Dendritic cell treated with granulocyte-macrophage colony-stimulating factor and Interleukin-4, amounts not matched to agents 40 ng/mL and 50 ng/mL, for 4 days (primary cell): ENCODE data around the gene GAS2L2.

ENCODE experiments used
- H3K27ac Mint-ChIP-seq: one replicate; pipeline ENCODE4 v1.8.0; 2022; ENCODE audit warnings: mild to moderate bottlenecking, mixed read lengths
- H3K27me3 Mint-ChIP-seq: one replicate; pipeline ENCODE4 v1.8.0; 2022; ENCODE audit warnings: mild to moderate bottlenecking, mixed read lengths
- H3K36me3 Mint-ChIP-seq: one replicate; pipeline ENCODE4 v1.8.0; 2022; ENCODE audit warnings: low read depth, mixed read lengths
- H3K4me1 Mint-ChIP-seq: one replicate; pipeline ENCODE4 v1.8.0; 2022; ENCODE audit warnings: low read depth, mixed read lengths
- H3K4me3 Mint-ChIP-seq: one replicate; pipeline ENCODE4 v1.8.0; 2022; ENCODE audit warnings: mild to moderate bottlenecking, moderate library complexity, mixed read lengths
- H3K9me3 Mint-ChIP-seq: one replicate; pipeline ENCODE4 v1.8.0; 2022; ENCODE audit warnings: mixed read lengths
- intact Hi-C: fragments of 100-400 bp; cut with micrococcal nuclease; formaldehyde crosslinking; loops from one replicate; pipeline ENCODE4 v1.15.0; 2022

Gene GAS2L2

DNA sequence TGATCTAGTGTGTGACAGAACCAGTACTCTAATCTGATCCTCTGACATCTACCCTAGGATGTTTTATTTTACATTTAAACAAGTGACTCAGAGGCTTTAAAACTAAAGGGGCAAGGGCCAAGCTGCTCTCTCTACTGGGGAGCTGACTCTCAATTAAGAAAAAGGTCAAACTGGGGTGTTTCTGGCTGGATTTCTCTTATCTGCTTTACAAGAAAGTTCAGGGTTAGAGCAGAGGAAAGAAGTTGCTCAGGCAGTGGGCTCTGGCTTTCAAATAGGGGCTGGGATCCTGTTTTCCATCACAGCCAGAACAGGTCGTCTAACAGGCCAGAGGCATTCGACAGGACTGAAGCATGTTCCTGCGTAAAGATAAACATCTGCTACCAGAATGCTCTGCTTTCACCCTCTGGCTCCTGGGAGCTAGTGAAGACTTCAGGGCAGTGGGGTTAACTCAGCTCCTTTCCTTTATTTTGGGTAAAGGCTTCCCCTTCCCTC lies 33.9 kb upstream of the GAS2L2 start:
- Mint-ChIP-seq H3K27me3 (peaks cover 29% of the 10 kb centered on the region), H3K9me3 (no peaks in the 10 kb centered on the region), H3K4me1 (peaks cover 6% of the 10 kb centered on the region), H3K36me3 (no peaks in the 10 kb centered on the region), H3K4me3 (no peak overlapping the region), H3K27ac (no peak overlapping the region)
- intact Hi-C loops = no loop called here

DNA sequence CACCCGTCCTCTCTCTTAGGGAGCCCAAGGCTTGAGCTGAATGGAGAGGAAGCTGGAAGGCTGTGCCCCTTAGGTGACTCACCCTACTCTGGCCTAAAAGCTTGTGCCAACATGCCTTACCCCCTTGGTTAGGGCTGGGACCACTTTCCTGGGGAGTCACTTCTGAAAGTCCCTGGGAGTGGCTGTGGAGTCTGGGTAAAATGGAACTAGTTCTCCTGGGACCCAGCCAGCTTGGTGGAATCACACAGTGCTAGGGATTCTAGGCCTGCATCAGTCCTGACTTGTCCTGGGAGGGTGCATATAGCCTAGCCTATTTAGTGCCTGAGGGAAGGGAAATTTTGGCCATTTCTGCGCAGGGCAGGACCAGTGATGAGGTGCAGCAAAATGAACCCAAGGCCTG lies 31.9 kb upstream of the GAS2L2 start:
- no peak overlapping the region for H3K27ac Mint-ChIP-seq
- peaks cover 33% of the 10 kb centered on the region for H3K27me3 Mint-ChIP-seq
- intact Hi-C loops = no loop called here
- H3K9me3 Mint-ChIP-seq = no peaks in the 10 kb centered on the region
- no peaks in the 10 kb centered on the region for H3K36me3 Mint-ChIP-seq
- H3K4me1 Mint-ChIP-seq = peaks cover 6% of the 10 kb centered on the region
- H3K4me3 Mint-ChIP-seq = no peak overlapping the region

DNA sequence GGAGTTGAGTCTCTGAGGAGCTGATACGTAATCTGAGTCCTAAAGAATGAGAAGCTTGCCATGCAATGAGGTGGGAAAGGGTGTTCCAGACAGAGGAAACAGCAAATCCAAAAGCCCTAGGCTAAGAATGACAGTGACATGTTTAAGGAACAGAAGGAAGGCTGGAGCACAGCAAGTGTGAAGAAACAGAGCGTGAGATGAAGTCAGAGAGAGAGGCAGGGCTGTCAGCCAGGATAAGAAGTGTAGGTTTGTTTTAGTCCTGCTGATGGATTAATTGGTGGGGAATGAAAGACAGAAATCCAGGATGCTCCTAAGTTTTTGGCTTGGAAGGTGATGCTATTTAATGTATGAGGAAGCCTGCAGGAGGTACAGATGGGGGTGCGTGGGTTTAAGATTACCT lies 27.9 kb upstream of the GAS2L2 start:
- peaks cover 24% of the 10 kb centered on the region for H3K27me3 Mint-ChIP-seq
- H3K4me1 Mint-ChIP-seq = peaks cover 19% of the 10 kb centered on the region
- H3K9me3 Mint-ChIP-seq = no peaks in the 10 kb centered on the region
- no peak overlapping the region for H3K4me3 Mint-ChIP-seq
- H3K27ac Mint-ChIP-seq = no peak overlapping the region
- H3K36me3 Mint-ChIP-seq = no peaks in the 10 kb centered on the region
- intact Hi-C loops = no loop called here

DNA sequence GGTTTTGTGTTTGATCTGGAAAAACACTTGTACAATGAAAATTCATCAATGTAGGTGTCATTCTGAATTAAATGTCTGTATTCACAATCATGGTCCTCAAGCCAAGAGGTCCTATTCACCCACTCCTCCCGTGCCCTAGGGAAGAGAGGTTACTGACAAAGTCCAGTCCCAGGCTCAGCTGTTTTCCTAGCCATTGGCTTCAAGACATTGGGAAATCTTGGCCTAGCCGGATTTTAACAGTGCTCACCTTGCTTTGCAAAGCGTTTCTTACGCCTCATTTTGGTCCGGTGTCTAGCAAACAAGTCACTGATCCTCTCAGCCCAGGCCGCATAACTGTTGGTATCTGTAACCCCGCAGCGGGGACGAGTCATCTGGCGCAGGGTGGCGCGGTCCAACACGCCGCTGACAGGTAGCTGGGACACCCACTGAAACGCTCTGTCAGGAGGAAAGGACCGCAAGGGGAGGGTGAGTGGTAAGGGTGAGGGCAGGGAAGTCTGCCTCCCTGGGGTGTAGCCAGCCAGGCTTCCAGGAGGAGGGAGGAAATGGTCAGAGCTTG lies 25.7 kb upstream of the GAS2L2 start:
- Mint-ChIP-seq H3K9me3 (no peaks in the 10 kb centered on the region), H3K36me3 (no peaks in the 10 kb centered on the region), H3K27me3 (peaks cover 36% of the 10 kb centered on the region), H3K27ac (no peak overlapping the region), H3K4me1 (peaks cover 24% of the 10 kb centered on the region), H3K4me3 (no peak overlapping the region)
- intact Hi-C loops = no loop called here

DNA sequence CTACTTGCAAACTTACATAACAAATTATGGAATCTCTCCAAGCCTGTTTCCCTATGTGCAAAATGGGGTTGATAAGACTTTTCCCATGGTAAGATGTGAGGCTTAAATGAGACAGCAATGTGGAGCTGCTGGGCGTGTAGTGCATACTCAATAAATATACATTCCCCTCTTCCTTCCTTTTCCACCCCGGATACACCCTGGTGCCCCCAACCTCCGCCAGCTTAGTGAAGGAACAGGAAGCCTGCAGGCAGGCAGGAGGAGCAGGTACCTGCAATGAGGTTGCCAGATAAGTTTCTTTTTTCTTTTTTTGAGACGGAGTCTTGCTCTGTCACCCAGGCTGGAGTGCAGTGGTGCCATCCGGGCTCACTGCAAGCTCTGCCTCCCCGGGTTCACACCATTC lies 22.5 kb upstream of the GAS2L2 start:
- Mint-ChIP-seq H3K27ac (no peak overlapping the region), H3K27me3 (peaks cover 38% of the 10 kb centered on the region), H3K9me3 (no peaks in the 10 kb centered on the region), H3K4me1 (peaks cover 24% of the 10 kb centered on the region), H3K36me3 (no peaks in the 10 kb centered on the region), H3K4me3 (no peak overlapping the region)
- intact Hi-C loops = no loop called here

DNA sequence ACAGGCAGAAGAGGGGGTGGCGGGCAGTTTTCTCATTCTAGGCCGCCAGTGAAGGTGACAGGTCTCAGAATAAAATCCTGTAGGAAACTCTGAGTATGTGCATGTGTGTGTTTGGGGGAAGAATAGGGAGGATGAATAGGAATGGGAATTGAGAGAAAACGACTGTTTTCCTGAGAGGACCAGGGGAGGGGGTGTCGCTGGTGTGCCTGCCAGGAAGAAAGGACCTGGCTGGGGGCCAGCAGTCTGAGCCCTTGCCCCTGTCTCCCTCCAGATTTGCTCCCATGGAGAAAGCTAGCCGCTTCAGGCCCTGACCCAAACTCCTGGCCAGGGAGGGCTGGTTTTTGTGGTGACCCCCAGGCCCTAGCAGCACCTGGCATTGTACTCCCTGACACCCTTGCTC lies 22.0 kb upstream of the GAS2L2 start:
- intact Hi-C loops = no loop called here
- no peak overlapping the region for H3K4me3 Mint-ChIP-seq
- peaks cover 36% of the 10 kb centered on the region for H3K27me3 Mint-ChIP-seq
- H3K4me1 Mint-ChIP-seq = peaks cover 24% of the 10 kb centered on the region
- no peak overlapping the region for H3K27ac Mint-ChIP-seq
- H3K36me3 Mint-ChIP-seq = no peaks in the 10 kb centered on the region
- no peaks in the 10 kb centered on the region for H3K9me3 Mint-ChIP-seq

DNA sequence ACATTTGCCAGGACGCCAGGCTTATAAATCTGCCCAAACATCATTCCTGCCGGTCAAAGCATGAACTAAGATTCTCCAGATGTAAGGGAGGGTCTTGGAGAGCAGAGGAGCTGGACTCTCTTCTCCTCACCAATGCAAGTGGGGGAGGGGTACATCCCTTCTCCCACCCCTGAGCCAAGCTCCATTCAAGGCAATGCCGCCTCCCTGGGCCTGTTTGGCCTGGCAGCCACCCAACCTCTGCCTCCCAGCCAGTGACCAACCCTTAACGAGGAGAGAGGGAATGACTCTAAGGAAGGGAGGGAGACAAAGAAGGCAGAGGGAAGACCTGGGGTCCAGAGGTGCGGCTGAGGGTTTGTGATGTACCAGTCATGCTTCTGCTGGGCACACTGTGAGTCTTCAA lies 21.5 kb upstream of the GAS2L2 start:
- no peaks in the 10 kb centered on the region for H3K9me3 Mint-ChIP-seq
- no peaks in the 10 kb centered on the region for H3K36me3 Mint-ChIP-seq
- no peak overlapping the region for H3K4me3 Mint-ChIP-seq
- H3K27ac Mint-ChIP-seq = no peak overlapping the region
- intact Hi-C loops = no loop called here
- peaks cover 36% of the 10 kb centered on the region for H3K27me3 Mint-ChIP-seq
- peaks cover 24% of the 10 kb centered on the region for H3K4me1 Mint-ChIP-seq

DNA sequence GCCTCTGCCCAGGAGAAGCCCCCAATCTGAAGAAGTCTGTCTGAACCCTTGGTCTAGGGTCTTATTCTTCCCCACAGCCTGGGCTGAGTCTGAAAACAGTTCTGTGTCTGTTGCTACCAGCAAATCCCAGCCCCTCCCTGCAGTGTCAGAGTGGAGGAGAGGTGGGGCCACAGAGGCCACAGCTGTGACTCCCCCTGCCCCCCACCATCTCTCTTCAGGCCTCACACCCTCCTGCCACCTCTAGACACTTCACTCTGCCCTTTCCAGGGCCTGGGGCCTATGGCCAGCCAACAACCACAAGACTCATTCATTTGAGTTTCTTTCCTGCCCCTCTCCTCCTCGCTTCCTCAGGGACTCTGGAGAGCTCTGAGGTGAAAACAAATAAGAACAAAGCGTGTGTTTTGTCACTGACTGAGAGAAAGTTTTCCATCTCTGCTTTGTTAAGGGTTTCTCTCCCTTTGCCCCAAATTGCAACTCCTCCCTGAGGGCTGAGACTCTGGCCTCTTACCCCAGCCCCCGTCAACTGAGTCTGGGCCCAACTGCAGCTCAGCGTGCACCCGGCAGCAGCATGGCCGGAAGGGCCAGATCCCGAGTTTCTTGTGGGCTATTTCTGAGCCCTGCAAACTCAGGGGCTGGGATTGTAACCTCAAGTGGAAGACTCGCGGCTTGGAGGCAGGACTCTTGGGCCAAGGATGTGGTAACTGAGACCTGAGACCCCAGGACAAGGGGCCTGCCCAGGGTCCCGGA lies 20.8 kb upstream of the GAS2L2 start:
- Mint-ChIP-seq H3K9me3 (no peaks in the 10 kb centered on the region), H3K27ac (no peak overlapping the region), H3K36me3 (no peaks in the 10 kb centered on the region), H3K27me3 (peaks cover 35% of the 10 kb centered on the region), H3K4me1 (peaks cover 24% of the 10 kb centered on the region), H3K4me3 (no peak overlapping the region)
- intact Hi-C loops = no loop called here

DNA sequence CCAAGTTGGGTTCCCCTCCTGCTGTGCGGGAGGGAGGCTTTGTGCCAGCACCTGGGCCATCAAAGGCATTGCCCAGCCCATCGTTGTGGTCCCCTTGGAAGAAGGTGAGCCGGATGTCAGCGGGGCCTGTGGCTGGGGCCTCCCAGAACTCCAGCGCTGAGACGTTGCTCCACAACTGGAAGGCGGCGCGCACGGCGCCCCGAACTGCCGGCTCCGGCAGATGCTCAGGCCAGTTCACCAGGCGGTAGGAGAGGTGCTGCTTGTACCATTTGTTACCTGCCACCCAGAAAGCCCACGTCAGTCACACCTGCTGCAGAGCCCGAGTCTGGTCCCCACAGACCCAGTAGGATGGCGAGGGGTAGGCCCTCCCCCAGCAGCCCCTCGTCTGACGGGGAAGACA lies 20.1 kb upstream of the GAS2L2 start:
- Mint-ChIP-seq H3K4me3 (no peak overlapping the region), H3K27ac (no peak overlapping the region), H3K36me3 (no peaks in the 10 kb centered on the region), H3K9me3 (no peaks in the 10 kb centered on the region), H3K27me3 (peaks cover 32% of the 10 kb centered on the region), H3K4me1 (peaks cover 22% of the 10 kb centered on the region)
- intact Hi-C loops = no loop called here

DNA sequence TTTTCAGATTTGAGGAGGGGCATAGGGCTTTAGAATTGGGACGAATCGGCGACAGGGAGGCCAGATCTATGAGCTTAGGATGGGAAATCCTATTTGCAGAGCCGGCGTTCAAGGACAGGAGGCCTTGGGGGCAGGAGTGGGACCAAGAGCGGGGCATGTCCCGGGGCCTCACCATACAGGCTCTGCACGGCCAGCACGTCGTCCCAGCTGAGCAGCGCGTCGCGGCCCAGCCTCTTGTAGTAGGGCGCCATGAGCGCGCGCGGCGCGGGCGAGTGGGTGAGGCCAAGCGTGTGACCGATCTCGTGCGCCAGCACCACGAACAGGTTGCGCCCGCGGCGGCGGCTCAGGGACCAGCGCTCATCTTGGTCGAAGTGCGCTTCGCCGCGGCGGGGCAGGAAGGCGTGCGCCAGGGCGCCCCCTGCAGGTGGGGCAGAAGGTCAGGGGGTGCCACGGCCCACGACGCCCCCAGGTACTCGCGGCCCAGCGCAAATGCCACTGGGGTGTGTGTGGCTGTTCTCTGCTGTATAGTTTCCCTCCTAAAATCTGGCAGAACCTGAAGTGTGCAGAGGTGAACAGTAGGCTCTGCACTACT lies 17.0 kb upstream of the GAS2L2 start:
- Mint-ChIP-seq H3K9me3 (no peaks in the 10 kb centered on the region), H3K27ac (no peak overlapping the region), H3K4me3 (no peak overlapping the region), H3K27me3 (peaks cover 45% of the 10 kb centered on the region), H3K4me1 (peaks cover under 1% of the 10 kb centered on the region), H3K36me3 (no peaks in the 10 kb centered on the region)
- intact Hi-C loops = no loop called here

DNA sequence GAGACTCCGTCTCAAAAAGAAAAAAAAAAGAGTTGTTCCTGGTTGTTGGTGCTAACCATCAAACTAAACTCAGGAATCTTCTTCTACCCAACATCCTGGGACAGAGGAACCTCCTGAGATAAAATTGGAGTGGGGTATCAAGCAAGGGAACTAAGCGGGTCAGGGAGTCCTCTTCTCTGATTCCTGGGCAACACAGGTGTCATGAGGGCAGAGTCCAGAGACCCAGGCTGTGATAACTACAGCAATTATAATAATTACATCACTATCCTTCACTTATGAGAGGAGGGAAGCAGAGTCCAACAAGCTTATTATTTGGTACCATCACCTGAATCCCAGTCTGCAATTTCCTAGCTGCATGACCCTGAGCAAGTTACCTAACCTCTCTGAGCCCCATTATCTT lies 15.8 kb upstream of the GAS2L2 start:
- no peak overlapping the region for H3K4me3 Mint-ChIP-seq
- H3K4me1 Mint-ChIP-seq = peaks cover 11% of the 10 kb centered on the region
- H3K27ac Mint-ChIP-seq = no peak overlapping the region
- intact Hi-C loops = no loop called here
- no peaks in the 10 kb centered on the region for H3K36me3 Mint-ChIP-seq
- H3K27me3 Mint-ChIP-seq = peaks cover 47% of the 10 kb centered on the region
- no peaks in the 10 kb centered on the region for H3K9me3 Mint-ChIP-seq

DNA sequence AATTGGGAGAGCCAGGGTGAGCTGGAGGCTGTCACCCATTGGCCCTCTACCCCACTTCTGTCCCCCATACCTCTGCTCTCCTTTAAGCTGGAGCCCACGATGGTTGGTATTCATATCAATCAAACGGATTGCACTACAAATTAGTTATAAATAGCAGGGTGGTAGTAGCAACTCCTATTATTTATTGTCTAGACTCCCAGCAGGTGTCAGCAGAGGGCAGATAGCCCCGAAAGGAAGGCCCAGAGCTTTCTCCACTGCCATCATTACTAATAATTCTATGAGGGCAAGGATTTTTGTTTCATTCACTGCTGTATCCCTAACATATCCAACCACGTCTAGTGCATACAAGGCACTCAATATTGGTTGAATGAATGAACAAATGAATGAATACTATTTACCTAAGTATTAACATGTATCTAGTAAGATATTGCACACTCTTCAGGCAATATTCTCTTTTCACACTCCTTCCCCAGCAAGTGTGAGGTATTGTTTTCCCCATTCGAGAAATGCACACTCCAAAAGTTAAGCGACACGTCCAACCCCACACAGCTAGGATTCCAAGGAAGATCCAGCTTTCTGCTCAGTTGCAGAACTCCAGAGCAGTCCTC lies 14.0 kb upstream of the GAS2L2 start:
- Mint-ChIP-seq H3K36me3 (no peaks in the 10 kb centered on the region), H3K4me1 (peaks cover 13% of the 10 kb centered on the region), H3K27me3 (peaks cover 42% of the 10 kb centered on the region), H3K27ac (no peak overlapping the region), H3K9me3 (no peaks in the 10 kb centered on the region), H3K4me3 (no peak overlapping the region)
- intact Hi-C loops = no loop called here

DNA sequence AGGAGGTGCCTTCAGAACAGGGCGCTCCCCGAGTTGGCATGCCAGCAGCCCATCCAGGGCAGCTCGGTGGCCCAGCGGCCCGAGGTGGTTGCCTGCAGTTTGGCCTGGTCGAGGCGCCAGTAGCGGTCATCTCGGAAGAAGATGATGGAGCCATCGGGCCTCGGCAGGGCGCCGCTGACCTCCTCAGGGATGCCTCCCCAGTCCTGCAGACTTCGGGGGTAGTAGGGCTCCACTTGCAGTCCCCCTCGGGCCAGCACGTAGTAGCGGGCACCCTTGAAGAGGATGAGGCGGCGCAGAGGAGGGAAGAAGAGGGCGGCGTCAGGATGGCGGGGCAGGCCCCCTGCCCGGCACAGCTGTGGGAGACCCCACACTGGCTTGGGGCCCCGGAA lies 13.4 kb upstream of the GAS2L2 start:
- no peak overlapping the region for H3K4me3 Mint-ChIP-seq
- H3K27ac Mint-ChIP-seq = no peak overlapping the region
- no peaks in the 10 kb centered on the region for H3K9me3 Mint-ChIP-seq

DNA sequence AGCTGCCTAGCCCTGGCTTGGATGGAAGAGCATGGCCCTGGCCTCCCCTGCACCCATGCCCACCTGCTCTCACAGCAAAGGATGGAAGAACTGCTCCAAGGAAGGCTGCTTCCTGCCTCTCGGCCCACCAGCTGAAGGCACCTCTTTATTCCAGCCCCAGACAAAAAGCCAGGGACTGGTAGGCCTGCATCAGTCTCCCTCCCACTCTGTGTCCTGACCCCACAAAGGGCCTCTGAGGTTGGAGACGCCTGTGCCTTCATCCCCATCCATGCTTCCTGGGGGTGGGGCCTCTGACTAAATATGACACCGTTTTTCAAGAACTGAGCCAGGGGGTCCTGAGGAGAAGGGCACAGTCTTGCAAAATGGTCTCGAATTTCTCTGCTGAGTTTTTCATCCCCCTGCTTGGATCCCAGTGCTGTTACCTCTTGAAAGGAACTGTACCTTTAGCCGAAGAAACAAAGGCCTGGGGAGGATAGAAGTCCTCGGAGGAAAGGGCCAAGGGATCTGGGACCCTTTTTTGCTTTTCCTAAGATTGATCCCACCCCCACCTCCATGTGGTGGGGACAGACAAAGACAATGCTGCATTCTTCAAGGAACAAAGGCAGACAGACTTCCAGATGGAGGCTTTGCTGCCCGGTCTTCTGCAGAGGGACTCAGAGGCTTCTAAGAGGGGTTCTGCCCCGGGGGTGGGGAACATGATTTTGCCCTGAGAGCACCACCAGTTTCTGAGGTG lies 12.9 kb upstream of the GAS2L2 start:
- no peak overlapping the region for H3K27ac Mint-ChIP-seq
- no peaks in the 10 kb centered on the region for H3K36me3 Mint-ChIP-seq
- H3K4me3 Mint-ChIP-seq = no peak overlapping the region
- H3K4me1 Mint-ChIP-seq = peaks cover 13% of the 10 kb centered on the region
- H3K27me3 Mint-ChIP-seq = peaks cover 42% of the 10 kb centered on the region
- H3K9me3 Mint-ChIP-seq = no peaks in the 10 kb centered on the region
- intact Hi-C loops = no loop called here

More for the DNA sequence above, 13.4 kb upstream of the GAS2L2 start:
- peaks cover 13% of the 10 kb centered on the region for H3K4me1 Mint-ChIP-seq
- intact Hi-C loops = no loop called here
- peaks cover 42% of the 10 kb centered on the region for H3K27me3 Mint-ChIP-seq
- no peaks in the 10 kb centered on the region for H3K36me3 Mint-ChIP-seq
